ENCODE data around the gene TPMT. TPM values are rescaled to one million over a fixed set of nuclear protein-coding genes. Genes with fewer than 3 reads are reported as not detected.

Gene TPMT
- total RNA-seq, 1 donor from 2014 or later, result 11.0 TPM

DNA sequence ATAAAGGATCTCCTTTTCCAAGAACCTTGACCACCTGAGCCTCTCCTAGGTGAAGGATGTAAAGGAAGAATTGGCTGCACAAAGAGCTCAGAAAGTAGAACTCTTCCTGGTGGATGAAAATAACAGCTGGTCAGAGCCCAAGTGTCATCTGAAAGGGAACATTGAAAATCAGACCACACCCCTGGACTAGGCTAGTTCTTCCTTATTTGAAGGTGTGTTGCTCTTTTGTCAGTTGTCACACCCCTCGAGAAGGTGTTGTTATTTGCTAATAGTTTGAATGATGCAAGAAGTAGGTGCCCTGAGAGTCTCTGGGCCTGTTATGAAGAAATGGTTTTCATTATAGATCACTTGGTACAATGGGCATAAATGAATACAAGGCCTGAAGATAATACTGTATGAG is 63.5 kb downstream of the TPMT start:
- H3K27ac ChIP-seq, result no peak overlapping the region

GRCh38 chr6:18090349-18090786 is 64.5 kb downstream of the TPMT start:
- Histone ChIP-seq H3K4me3 (no peak overlapping the region), H3K27ac (no peak overlapping the region), H3K27me3 (no peaks in the 10 kb centered on the region), H3K36me3 (no peaks in the 10 kb centered on the region), H3K4me1 (no peaks in the 10 kb centered on the region), H3K9me3 (no peaks in the 10 kb centered on the region)
- TF ChIP-seq CTCF (IDR thresholded peaks at IDR 0.05) (no peak), POLR2AphosphoS5 (IDR thresholded peaks at IDR 0.05; ENCODE audit: insufficient read depth in 1 of 2, low read depth in 1 of 2) (no peak), POLR2A (IDR thresholded peaks at IDR 0.05) (no peak)
- intact Hi-C loops (cut with DNase I), result no loop called here
- no peak for DNase-seq (ENCODE audit: extremely low spot score in 2 of 2)

More for the DNA sequence above, 63.5 kb downstream of the TPMT start:
- DNase-seq (ENCODE audit: extremely low spot score in 2 of 2), result no peak
- no peaks in the 10 kb centered on the region for H3K27me3 ChIP-seq
- H3K9me3 ChIP-seq, result no peaks in the 10 kb centered on the region
- H3K4me1 ChIP-seq, result no peaks in the 10 kb centered on the region
- no peak overlapping the region for H3K4me3 ChIP-seq
- TF ChIP-seq POLR2A (IDR thresholded peaks at IDR 0.05) (no peak), CTCF (IDR thresholded peaks at IDR 0.05) (no peak), POLR2AphosphoS5 (IDR thresholded peaks at IDR 0.05; ENCODE audit: insufficient read depth in 1 of 2, low read depth in 1 of 2) (peak in 1 of 2 donors; percentile 20)
- intact Hi-C loops (cut with DNase I), result no loop called here
- no peaks in the 10 kb centered on the region for H3K36me3 ChIP-seq

- intact Hi-C loops (cut with DNase I), result no loop called here
- Histone ChIP-seq H3K9me3 (no peaks in the 10 kb centered on the region), H3K4me3 (no peak overlapping the region), H3K4me1 (no peaks in the 10 kb centered on the region), H3K36me3 (no peaks in the 10 kb centered on the region), H3K27ac (no peak overlapping the region), H3K27me3 (no peaks in the 10 kb centered on the region)
- TF ChIP-seq POLR2A (IDR thresholded peaks at IDR 0.05) (no peak), POLR2AphosphoS5 (IDR thresholded peaks at IDR 0.05; ENCODE audit: insufficient read depth in 1 of 2, low read depth in 1 of 2) (no peak), CTCF (IDR thresholded peaks at IDR 0.05) (no peak)
- DNase-seq (ENCODE audit: extremely low spot score in 2 of 2), result no peak
Measured at GRCh38 chr6:18088419-18089296, 66.2 kb downstream of the TPMT start.

- Histone ChIP-seq H3K4me3 (no peak overlapping the region), H3K4me1 (no peaks in the 10 kb centered on the region), H3K27ac (no peak overlapping the region), H3K9me3 (no peaks in the 10 kb centered on the region), H3K27me3 (no peaks in the 10 kb centered on the region), H3K36me3 (no peaks in the 10 kb centered on the region)
- intact Hi-C loops (cut with DNase I), result no loop called here
- DNase-seq (ENCODE audit: extremely low spot score in 2 of 2), result no peak
- no peak for TF ChIP-seq CTCF (IDR thresholded peaks at IDR 0.05)
- TF ChIP-seq POLR2A (IDR thresholded peaks at IDR 0.05), result no peak
- TF ChIP-seq POLR2AphosphoS5 (IDR thresholded peaks at IDR 0.05; ENCODE audit: insufficient read depth in 1 of 2, low read depth in 1 of 2), result no peak
Measured at GRCh38 chr6:18087396-18088165, 67.3 kb downstream of the TPMT start.

Measured in vagina (tissue), 2 donors.